HG03039 (cell line): Measurements from ENCODE around the gene TMEM214.

ENCODE experiments used
- ATAC-seq: cut with Tn5 transposase; IDR thresholded peaks from one replicate; pipeline ENCODE4 v1.9.1; 2021; ENCODE audit warnings: mild to moderate bottlenecking, moderate library complexity; ENCODE audit not compliant: unreplicated experiment

TMEM214 gene

DNA sequence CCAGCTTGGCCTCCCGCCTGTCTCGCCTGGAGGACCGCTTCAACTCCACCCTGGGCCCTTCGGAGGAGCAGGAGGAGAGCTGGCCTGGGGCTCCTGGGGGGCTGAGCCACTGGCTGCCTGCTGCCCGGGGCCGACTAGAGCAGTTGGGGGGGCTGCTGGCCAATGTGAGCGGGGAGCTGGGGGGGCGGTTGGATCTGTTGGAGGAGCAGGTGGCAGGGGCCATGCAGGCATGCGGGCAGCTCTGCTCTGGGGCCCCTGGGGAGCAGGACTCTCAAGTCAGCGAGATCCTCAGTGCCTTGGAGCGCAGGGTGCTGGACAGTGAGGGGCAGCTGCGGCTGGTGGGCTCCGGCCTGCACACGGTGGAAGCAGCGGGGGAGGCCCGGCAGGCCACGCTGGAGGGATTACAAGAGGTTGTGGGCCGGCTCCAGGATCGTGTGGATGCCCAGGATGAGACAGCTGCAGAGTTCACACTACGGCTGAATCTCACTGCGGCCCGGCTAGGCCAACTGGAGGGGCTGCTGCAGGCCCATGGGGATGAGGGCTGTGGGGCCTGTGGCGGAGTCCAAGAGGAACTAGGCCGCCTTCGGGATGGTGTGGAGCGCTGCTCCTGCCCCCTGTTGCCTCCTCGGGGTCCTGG lies 50.1 kb downstream of the TMEM214 start:
- no peak for ATAC-seq

DNA sequence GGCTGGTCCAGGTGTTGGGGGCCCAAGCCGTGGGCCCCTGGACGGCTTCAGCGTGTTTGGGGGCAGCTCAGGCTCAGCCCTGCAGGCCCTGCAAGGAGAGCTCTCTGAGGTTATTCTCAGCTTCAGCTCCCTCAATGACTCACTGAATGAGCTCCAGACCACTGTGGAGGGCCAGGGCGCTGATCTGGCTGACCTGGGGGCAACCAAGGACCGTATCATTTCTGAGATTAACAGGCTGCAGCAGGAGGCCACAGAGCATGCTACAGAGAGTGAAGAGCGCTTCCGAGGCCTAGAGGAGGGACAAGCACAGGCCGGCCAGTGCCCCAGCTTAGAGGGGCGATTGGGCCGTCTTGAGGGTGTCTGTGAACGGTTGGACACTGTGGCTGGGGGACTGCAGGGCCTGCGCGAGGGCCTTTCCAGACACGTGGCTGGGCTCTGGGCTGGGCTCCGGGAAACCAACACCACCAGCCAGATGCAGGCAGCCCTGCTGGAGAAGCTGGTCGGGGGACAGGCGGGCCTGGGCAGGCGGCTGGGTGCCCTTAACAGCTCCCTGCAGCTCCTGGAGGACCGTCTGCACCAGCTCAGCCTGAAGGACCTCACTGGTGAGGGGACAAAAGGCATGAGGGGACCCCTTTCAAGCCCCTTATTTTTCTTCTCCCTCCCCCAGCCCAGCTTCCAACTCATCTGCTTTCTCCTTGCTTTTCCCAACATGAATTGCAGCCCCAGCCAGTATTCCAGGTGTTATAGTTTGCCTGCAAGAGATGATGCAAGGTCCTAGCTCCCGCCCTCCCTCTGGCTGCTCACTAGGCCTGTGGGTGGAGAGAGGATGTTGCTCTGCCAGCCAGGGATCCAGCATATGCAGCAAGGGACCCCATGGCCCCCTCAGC lies 50.9 kb downstream of the TMEM214 start:
- no peak for ATAC-seq

DNA sequence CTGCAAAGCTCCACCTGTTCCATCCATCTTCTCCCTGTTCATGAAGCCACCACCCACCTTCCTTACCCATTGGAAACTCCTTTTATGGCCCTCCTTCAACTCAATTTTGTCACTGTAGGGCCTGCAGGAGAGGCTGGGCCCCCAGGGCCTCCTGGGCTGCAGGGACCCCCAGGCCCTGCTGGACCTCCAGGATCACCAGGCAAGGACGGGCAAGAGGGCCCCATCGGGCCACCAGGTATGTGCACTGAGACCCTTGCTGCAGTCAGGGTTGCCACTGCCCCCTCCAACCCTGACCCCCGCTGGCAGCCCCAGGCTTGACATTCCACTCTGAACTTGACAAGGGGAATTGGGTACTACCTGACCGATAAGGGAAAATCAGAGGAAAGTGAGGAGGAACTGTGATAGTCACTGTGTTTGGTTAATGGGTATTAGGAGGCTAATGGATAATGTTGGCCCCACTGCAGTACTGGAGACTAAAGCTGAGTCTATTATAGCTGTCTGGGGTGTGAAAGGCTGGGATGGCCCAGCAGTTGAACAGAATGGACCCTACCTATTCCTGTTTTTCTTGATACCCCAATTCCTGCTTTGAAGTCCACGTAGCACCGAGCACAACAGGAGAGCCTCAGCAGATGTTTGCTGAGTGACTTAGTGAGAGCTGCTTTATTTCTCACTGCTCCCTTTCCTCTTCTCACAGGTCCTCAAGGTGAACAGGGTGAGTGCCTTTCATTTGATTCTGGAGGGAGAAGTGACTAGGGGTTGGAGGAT lies 51.7 kb downstream of the TMEM214 start:
- no peak for ATAC-seq

DNA sequence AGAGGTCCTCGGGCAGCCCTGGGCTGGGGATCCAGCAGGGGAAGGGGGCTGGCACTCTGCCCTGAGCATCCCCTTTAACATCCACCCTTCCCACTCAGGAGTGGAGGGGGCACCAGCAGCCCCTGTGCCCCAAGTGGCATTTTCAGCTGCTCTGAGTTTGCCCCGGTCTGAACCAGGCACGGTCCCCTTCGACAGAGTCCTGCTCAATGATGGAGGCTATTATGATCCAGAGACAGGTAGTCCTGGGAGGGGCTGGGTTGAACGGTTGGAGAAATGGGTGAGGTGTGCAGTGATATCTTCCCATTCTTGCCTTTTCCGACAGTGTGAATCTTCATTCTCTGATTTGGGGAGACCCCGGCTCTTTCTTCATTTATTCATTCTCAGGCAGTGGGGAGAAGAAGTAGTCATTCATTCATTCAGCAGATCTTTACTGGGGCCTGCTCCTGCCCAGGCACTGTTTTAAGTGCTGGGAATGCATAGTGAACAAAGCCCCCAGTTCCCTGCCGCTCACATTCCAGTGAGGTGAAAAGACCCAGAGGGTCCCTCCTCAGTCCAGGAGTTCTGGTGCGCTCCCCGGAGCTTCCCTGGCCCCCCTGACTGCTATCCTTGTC lies 52.4 kb downstream of the TMEM214 start:
- no peak for ATAC-seq

DNA sequence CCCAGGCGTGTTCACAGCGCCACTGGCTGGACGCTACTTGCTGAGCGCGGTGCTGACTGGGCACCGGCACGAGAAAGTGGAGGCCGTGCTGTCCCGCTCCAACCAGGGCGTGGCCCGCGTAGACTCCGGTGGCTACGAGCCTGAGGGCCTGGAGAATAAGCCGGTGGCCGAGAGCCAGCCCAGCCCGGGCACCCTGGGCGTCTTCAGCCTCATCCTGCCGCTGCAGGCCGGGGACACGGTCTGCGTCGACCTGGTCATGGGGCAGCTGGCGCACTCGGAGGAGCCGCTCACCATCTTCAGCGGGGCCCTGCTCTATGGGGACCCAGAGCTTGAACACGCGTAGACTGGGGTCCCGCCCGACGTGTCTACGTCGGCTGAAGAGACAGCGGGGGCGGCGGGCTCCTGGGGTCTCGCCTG lies 52.9 kb downstream of the TMEM214 start:
- ATAC-seq = no peak

DNA sequence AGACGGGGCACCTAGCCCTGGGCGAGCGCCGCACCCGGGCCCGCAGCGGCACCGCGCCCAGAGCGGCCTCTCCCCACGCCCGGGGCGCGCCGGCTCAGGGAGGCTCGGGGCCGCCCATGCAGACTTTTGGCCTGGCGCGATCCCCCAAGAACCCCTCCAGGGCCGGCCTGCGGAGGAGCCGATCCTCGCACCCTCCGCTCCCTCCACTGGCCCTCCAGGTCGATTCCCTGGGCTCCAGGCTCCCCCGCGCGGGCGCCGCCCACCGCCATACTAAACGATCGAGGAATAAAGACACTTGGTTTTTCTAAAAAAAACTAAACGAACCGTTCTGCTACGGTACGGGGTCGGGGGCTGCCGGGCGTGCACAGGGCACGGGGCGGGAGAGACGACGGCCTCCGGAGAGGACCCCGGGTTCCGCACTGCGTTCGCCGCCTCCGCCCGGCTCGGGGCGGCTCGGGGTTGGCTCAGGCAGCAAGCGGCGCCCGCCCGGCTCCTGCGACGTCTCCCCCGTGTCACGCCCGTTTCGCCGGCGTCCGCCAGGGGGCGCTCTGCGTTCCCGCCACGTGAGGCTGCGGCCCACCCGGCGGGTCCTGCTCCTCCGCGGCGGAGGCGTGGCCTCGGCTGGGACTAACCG lies 53.4 kb downstream of the TMEM214 start:
- peak; percentile 64 for ATAC-seq

DNA sequence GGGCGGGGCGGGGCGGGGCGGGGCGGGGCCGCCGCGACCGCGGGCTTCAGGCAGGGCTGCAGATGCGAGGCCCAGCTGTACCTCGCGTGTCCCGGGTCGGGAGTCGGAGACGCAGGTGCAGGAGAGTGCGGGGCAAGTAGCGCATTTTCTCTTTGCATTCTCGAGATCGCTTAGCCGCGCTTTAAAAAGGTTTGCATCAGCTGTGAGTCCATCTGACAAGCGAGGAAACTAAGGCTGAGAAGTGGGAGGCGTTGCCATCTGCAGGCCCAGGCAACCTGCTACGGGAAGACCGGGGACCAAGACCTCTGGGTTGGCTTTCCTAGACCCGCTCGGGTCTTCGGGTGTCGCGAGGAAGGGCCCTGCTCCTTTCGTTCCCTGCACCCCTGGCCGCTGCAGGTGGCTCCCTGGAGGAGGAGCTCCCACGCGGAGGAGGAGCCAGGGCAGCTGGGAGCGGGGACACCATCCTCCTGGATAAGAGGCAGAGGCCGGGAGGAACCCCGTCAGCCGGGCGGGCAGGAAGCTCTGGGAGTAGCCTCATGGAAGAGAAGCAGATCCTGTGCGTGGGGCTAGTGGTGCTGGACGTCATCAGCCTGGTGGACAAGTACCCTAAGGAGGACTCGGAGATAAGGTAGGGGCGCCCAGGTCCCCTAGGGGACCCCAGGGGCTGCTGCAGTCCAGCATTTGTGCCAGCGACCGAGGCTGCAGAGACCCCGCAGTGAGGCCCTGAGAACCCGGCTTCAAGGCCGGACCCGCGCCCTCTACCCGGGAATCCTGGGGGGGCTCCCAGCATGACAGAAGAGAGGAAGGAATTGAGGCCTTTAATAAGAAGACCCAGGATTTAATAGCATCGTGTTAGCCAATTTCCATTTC lies 54.2 kb downstream of the TMEM214 start, which contains the start of gene KHK:
TSS of gene KHK (plus strand) at position 49 of the 870 bp plus-strand sequence. CDS start at position 537, 488 bp downstream.
- no peak for ATAC-seq

DNA sequence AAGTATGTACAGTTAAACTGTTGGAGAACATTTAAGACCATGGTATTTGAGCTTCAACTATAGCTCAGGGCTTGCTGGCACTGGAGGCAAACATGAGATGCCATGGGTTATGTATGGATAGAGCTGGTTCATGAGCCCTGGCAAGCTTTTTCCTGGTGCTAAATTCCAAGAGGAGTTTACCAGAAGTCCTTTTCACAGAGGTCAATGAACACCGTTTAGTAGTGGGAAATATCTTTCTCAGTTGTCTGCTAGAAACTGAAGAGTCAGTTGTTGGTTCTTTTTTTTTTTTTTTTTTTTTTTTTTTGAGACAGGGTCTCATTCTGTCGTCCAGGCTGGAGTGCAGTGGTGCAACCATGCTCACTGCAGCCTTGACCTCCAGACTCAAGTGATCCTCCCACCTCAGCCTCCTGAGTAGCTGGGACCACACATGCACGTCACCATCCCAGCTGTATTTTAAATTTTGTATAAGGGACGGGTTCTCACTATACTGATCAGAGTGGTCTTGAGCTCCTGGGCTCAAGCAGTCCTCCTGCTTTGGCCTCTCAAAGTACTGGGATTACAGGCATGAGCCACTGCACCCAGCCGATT lies 55.2 kb downstream of the TMEM214 start:
- ATAC-seq = no peak

DNA sequence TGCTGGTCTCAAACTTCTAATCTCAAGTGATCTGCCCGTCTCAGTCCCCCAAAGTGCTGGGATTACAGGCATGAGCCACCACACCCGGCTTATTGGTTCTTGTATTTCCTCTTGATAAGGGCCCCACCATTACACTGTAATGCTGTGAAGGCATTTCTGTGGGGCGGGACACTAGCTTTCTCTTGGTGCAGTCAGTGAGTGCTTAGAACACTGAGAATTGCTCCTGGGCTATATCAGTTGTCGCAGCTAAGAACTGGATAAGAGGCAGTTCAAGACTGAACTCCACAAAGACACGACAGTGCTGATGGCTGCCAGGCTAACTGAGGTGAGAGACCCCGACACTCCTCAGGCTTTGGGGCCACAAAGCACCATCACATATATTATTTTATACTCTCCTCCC lies 55.9 kb downstream of the TMEM214 start:
- ATAC-seq = no peak

DNA sequence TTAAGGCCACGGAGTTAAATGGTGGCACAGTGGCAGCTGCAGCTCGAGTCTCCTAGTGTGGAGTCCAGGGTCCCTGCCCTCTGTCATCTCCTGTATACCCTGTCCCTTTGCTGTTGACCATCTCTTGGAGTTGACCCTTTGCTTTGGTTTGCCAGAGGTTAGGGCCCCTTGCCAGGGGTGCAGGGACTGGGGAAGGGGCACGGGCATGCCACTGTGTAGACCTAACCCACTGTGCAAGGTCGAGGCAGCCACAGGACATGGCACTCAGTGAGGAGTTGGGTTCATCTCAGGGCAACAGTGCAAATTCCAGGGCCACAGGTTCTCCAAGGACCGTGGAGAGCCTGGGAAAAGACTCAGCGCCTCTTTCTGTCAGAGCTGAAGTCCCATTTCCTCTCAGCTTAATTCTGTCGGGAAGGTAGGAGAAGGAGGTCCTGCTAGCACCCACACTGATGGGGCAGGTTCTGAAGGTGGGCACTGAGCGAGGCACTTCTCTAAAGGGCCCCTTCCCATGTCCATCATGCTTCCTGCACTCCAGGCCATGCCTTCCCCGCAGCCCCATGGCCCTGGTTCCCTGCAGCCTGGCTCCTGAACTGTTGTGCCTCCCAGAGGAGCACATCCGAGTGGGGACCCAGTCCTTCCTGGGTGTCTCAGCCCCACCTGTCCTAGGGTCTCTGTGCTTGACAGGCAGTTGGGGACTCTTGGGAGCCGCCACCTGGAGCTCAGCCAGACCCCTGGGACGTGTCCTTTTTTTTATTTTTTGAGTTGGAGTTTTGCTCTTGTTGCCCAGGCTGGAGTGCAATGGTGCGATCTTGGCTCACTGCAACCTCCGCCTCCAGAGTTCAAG lies 56.6 kb downstream of the TMEM214 start:
- ATAC-seq = no peak
